ENCODE data around the gene MAPKAPK3.

The MAPKAPK3 gene

DNA sequence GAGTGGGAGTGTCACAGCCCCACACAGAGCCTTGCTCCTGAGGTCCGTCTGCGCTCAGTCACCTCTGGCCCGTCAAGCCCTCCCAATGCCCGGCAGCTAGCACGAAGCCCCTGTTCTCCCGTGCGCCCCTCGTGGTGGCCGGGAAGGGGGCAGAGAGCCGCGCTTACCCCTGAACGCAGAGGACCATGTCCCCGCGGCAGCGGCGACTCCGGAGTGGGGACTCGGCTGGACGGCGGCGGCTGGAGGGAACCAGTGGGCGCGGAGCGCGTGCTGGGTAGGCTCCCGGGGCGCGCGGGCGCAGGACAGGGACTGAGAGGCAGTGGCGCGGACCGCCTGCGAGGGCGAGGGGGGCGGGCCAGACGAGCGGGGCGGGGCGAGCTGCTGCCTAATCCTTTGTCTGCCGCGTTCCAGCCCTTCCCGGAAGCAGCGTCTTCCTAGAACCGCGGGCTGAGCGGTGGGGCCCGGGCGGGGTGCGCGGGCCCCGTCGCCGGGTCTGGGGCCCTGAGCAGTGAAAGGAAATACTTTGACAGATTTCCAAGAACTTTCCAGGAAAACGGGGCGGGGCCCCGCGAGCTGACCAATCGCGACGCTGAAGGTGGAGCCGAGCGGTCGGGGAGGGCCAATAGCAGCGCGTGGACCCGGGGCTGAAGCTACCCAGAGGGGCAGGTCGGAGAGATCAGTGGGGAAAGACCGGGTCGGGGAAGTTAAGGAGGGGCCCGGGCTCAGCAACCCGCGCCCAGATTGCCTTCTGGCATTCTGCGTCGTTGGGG lies 5.3 kb upstream of the MAPKAPK3 start, which contains the start of gene CISH:
Gene CISH, minus strand, starts transcription at position 311 of the 770 bp plus-strand sequence. Its CDS starts 124 bp downstream, at position 187.
- DNase-seq (ENCODE audit: low spot score): peak; percentile 94
- TF ChIP-seq, protein P1, sequence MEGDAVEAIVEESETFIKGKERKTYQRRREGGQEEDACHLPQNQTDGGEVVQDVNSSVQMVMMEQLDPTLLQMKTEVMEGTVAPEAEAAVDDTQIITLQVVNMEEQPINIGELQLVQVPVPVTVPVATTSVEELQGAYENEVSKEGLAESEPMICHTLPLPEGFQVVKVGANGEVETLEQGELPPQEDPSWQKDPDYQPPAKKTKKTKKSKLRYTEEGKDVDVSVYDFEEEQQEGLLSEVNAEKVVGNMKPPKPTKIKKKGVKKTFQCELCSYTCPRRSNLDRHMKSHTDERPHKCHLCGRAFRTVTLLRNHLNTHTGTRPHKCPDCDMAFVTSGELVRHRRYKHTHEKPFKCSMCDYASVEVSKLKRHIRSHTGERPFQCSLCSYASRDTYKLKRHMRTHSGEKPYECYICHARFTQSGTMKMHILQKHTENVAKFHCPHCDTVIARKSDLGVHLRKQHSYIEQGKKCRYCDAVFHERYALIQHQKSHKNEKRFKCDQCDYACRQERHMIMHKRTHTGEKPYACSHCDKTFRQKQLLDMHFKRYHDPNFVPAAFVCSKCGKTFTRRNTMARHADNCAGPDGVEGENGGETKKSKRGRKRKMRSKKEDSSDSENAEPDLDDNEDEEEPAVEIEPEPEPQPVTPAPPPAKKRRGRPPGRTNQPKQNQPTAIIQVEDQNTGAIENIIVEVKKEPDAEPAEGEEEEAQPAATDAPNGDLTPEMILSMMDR (IDR thresholded peaks at IDR 0.05; ENCODE audit: borderline replicate concordance, control extremely low read depth, extremely low read depth, insufficient read depth, missing control alignments): no peak
- in situ Hi-C loops (cut with MboI; ENCODE audit: low sequenced_read_pairs, unreplicated experiment): loop anchor here (5.0 kb wide), 1 partner anchor 39 kb away; no protein-coding TSS in a partner anchor

- TF ChIP-seq, protein P1 (IDR thresholded peaks at IDR 0.05; ENCODE audit: borderline replicate concordance, control extremely low read depth, extremely low read depth, insufficient read depth, missing control alignments): no peak
- no peak for DNase-seq (ENCODE audit: low spot score)
- in situ Hi-C loops (cut with MboI; ENCODE audit: low sequenced_read_pairs, unreplicated experiment): loop anchor here (5.0 kb wide), 1 partner anchor 40 kb away; no protein-coding TSS in a partner anchor
Measured at GRCh38 chr3:50612234-50612882, 4.6 kb upstream of the MAPKAPK3 start.

GRCh38 chr3:50612970-50613846 lies 3.7 kb upstream of the MAPKAPK3 start:
- no peak for DNase-seq (ENCODE audit: low spot score)
- in situ Hi-C loops (cut with MboI; ENCODE audit: low sequenced_read_pairs, unreplicated experiment): loop anchor here (5.0 kb wide), 1 partner anchor 41 kb away; no protein-coding TSS in a partner anchor
- TF ChIP-seq, protein P1 (IDR thresholded peaks at IDR 0.05; ENCODE audit: borderline replicate concordance, control extremely low read depth, extremely low read depth, insufficient read depth, missing control alignments): no peak

DNA sequence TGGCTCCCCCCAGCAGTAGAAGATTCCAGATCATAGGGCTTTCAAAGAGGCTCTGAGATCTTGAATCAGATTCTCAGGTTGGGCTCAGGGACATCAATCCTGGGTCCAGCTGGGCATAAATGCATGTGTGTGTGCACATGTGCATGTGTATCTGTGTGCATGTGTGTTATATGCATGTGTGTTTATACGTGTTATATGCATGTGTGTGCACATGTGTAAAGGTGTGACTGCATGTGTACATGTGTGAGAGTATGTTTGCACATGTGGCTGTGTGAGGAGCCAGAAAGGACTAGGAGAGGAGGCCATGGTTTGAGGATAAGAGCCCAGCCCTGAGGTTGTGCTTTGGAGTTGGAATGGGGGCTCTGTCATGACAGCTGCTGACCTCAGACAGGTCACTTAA lies 1.8 kb upstream of the MAPKAPK3 start:
- TF ChIP-seq, protein P1 (IDR thresholded peaks at IDR 0.05; ENCODE audit: borderline replicate concordance, control extremely low read depth, extremely low read depth, insufficient read depth, missing control alignments): no peak
- in situ Hi-C loops (cut with MboI; ENCODE audit: low sequenced_read_pairs, unreplicated experiment): no loop called here
- DNase-seq (ENCODE audit: low spot score): no peak

DNA sequence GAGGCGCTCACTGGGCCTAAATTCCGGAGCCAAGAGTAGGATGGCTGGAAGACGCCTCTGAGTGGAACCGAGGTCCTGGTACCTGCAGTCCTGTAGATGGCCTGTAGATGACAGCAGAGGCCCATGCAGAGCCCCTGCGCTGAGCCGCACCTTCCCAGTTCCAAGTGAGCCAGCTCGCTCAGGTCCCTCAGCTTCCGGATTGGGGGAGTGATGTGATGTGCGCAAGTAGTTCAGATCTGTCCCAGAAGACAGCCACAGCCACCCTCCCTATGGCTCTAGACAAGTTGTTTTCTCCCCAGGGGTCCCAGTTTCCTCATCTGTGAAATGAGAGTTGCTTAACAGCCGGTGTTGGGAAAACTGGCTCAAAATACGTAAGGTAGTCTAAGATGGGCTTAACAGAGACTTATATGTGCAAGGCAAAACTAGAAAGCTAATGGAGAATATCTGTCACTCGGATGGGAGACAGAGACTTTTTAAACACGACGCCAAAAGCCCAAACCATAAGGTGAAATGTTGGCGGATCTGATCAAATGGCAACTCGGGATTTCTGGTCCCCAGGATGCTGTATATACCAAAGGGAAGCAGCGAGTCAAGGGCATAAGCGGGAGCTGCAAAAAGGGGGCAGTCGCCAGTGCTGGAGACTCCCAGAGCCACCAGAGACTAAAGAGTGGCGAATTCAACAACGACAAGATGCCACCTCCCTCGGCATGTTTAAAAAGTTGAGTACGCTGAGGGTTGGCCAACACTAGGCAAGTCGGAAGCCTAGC lies 765 bp upstream of the MAPKAPK3 start:
- TF ChIP-seq, protein P1 (IDR thresholded peaks at IDR 0.05; ENCODE audit: borderline replicate concordance, control extremely low read depth, extremely low read depth, insufficient read depth, missing control alignments): peak; percentile 97
- DNase-seq (ENCODE audit: low spot score): peak; percentile 85
- in situ Hi-C loops (cut with MboI; ENCODE audit: low sequenced_read_pairs, unreplicated experiment): no loop called here
